Measurements from ENCODE around the gene ADAMTS13.
A peak's percentile ranks its signal among the peaks of the same experiment; 100 is the strongest.

Gene ADAMTS13

GRCh38 chr9:133459476-133460404, 37.6 kb downstream of the ADAMTS13 start, which contains the start of gene CACFD1:
Gene CACFD1 (plus strand): TSS chr9:133459978. CDS start chr9:133460067, 89 bp downstream.
- Histone ChIP-seq H3K79me2 (ENCODE audit: insufficient read depth, low read depth) (no peaks in the 10 kb centered on the region), H3K27ac (no peak within 1 kb of the TSS), H2AFZ (ENCODE audit: low read depth) (peak within 1 kb of the TSS; percentile 89), H3K4me2 (peak within 1 kb of the TSS; percentile 82), H3K36me3 (ENCODE audit: insufficient read depth) (no peaks in the 10 kb centered on the region), H3K4me1 (ENCODE audit: low read depth, poor library complexity, severe bottlenecking) (no peaks in the 10 kb centered on the region), H3K27me3 (ENCODE audit: insufficient read depth, low read depth) (peaks cover 76% of the 10 kb centered on the region), H3K4me3 (IDR thresholded peaks at IDR 0.05; ENCODE audit: insufficient read depth, low read depth, low read length) (no peak within 1 kb of the TSS), H4K20me1 (ENCODE audit: insufficient read depth) (no peaks in the 10 kb centered on the region), H3K9ac (peak within 1 kb of the TSS; percentile 9; the same call in 1 of the 2 replicates)
- no peak for TF ChIP-seq CTCF (conservative IDR thresholded peaks at IDR 0.05; ENCODE audit: low read depth, low read length)

- Histone ChIP-seq H3K27me3 (ENCODE audit: insufficient read depth, low read depth) (peaks cover 80% of the 10 kb centered on the region), H3K27ac (no peak overlapping the region), H3K79me2 (ENCODE audit: insufficient read depth, low read depth) (no peaks in the 10 kb centered on the region), H2AFZ (ENCODE audit: low read depth) (no peak overlapping the region), H3K4me3 (IDR thresholded peaks at IDR 0.05; ENCODE audit: insufficient read depth, low read depth, low read length) (no peak overlapping the region), H3K9ac (no peak overlapping the region; the same call in 1 of the 2 replicates), H3K4me1 (ENCODE audit: low read depth, poor library complexity, severe bottlenecking) (no peaks in the 10 kb centered on the region), H3K36me3 (ENCODE audit: insufficient read depth) (no peaks in the 10 kb centered on the region), H3K4me2 (peak overlapping the region; percentile 82; the same call in 1 of the 2 replicates), H4K20me1 (ENCODE audit: insufficient read depth) (no peaks in the 10 kb centered on the region)
- no peak for TF ChIP-seq CTCF (conservative IDR thresholded peaks at IDR 0.05; ENCODE audit: low read depth, low read length)
Observed at GRCh38 chr9:133460405-133461175, 38.4 kb downstream of the ADAMTS13 start.

GRCh38 chr9:133461975-133462374, 39.8 kb downstream of the ADAMTS13 start:
- H2AFZ ChIP-seq (ENCODE audit: low read depth): no peak overlapping the region
- TF ChIP-seq CTCF (conservative IDR thresholded peaks at IDR 0.05; ENCODE audit: low read depth, low read length): no peak

GRCh38 chr9:133463234-133463863, 41.2 kb downstream of the ADAMTS13 start:
- H3K9ac ChIP-seq: no peak overlapping the region
- H3K4me2 ChIP-seq: no peak overlapping the region

More at GRCh38 chr9:133461975-133462374, 39.8 kb downstream of the ADAMTS13 start:
- no peak overlapping the region for H3K27ac ChIP-seq
- H3K27me3 ChIP-seq (ENCODE audit: insufficient read depth, low read depth): peaks cover 80% of the 10 kb centered on the region
- no peak overlapping the region for H3K9ac ChIP-seq
- no peak overlapping the region for H3K4me2 ChIP-seq
- no peak overlapping the region for H3K4me3 ChIP-seq (IDR thresholded peaks at IDR 0.05; ENCODE audit: insufficient read depth, low read depth, low read length)
- no peaks in the 10 kb centered on the region for H4K20me1 ChIP-seq (ENCODE audit: insufficient read depth)
- no peaks in the 10 kb centered on the region for H3K36me3 ChIP-seq (ENCODE audit: insufficient read depth)
- H3K79me2 ChIP-seq (ENCODE audit: insufficient read depth, low read depth): no peaks in the 10 kb centered on the region
- no peaks in the 10 kb centered on the region for H3K4me1 ChIP-seq (ENCODE audit: low read depth, poor library complexity, severe bottlenecking)

More at GRCh38 chr9:133463234-133463863, 41.2 kb downstream of the ADAMTS13 start:
- 0 out of 2 replicates have a peak, but pooled peaks have one; percentile 17 for TF ChIP-seq CTCF (conservative IDR thresholded peaks at IDR 0.05; ENCODE audit: low read depth, low read length)
- H3K27me3 ChIP-seq (ENCODE audit: insufficient read depth, low read depth): peaks cover 78% of the 10 kb centered on the region
- H4K20me1 ChIP-seq (ENCODE audit: insufficient read depth): no peaks in the 10 kb centered on the region
- H3K79me2 ChIP-seq (ENCODE audit: insufficient read depth, low read depth): no peaks in the 10 kb centered on the region
- H3K4me3 ChIP-seq (IDR thresholded peaks at IDR 0.05; ENCODE audit: insufficient read depth, low read depth, low read length): no peak overlapping the region
- H3K27ac ChIP-seq: no peak overlapping the region
- no peaks in the 10 kb centered on the region for H3K36me3 ChIP-seq (ENCODE audit: insufficient read depth)
- no peaks in the 10 kb centered on the region for H3K4me1 ChIP-seq (ENCODE audit: low read depth, poor library complexity, severe bottlenecking)
- H2AFZ ChIP-seq (ENCODE audit: low read depth): no peak overlapping the region
